ENCODE data around the gene DCC.
A peak's percentile ranks its signal among the peaks of the same experiment; 100 is the strongest.

The DCC gene

DNA sequence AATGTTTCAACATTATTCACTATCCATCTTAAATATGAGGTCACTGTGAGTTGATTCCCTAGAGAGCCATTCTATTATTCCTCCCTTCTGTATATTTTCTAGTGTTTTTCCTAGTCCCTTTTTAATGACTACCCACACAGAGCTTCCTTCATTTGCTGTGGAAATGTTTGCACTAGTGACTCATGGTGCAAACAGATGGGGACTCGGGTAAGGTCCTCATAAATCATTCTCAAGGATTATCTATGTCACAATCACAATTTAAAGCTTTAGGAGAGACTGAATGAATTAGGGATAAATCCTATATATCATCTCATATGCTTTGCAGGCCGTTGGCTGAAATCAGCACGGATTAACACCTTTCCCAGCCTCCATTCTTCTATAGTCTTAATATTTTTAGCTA lies 159.6 kb downstream of the DCC start:
- no peak for DNase-seq (ENCODE audit: low spot score)

DNA sequence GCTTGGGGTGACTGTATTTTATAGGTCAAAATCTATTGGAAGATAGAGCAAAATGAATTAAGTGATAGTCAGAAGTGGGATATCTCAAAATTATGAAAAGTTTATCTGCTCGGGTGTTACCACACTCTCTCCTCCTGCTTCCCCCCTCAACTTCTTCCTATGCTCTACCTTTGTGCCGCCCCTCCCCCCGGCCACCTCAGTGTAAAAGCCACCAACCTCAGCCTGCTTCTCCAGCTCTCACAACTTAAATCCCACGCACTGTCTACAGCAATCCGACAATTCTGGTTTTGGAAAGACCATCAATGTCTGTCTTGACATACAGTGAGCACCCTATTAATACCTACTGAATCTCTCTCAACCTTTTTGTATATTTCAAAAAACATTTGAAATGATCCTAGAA lies 164.6 kb downstream of the DCC start:
- no peak for DNase-seq (ENCODE audit: low spot score)

DNA sequence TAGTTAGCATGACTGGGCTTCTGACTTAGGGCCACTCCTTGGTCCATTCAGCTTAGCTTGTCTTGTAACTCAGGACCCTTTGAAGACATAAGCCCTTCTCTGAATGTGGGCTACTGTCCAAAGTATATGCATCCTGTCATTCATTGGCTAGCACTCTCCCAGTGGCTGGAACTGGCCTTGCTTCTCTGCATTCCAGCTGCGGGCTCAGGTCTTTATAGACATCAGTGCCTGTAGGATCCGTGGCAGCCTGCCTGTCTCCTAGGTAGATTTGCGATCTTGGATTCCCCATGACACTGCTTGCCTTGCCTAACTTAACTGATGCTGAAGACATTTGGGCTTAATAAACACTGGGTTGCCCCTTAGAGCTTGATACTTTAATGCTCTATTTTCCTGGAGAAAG lies 170.1 kb downstream of the DCC start:
- DNase-seq (ENCODE audit: low spot score), result no peak

DNA sequence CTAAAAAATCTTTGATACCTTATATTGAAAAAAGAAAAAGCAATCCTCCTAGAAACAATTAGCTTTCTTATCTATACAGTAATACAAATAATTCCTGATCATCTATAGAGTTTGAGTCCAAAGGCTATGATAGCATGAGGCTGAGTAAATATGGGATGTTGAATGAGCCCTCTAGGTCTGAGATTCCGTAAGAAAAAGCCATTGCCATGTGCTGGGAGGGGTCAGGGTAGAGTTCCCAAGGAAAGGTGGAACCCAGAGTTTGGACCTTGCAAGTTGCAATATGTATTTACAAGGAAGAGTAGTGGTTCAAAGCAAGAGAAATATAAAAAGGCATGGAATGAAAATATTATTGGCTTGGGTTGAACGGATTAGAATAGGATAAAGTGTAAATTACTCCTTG lies 178.1 kb downstream of the DCC start:
- no peak for DNase-seq (ENCODE audit: low spot score)

DNA sequence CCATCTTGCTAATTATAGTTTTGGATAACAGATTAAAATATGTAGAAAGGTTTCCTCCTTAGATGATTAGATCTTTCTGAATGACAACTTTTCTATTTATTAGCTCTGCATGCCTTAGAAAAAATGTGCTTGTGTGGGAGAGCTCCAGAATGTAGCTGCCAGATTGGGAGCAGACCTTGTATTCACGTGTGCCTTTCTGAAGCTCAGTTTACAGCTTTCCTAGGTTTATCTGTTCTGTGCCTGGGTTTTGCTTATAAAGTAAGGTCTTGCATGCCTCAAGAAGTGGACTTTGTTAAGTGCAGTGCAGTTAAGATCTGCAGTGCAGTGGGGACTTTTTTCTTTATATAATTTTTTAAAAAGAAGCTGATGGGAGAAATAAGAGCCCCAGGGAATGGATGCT lies 179.0 kb downstream of the DCC start:
- DNase-seq (ENCODE audit: low spot score), result no peak

DNA sequence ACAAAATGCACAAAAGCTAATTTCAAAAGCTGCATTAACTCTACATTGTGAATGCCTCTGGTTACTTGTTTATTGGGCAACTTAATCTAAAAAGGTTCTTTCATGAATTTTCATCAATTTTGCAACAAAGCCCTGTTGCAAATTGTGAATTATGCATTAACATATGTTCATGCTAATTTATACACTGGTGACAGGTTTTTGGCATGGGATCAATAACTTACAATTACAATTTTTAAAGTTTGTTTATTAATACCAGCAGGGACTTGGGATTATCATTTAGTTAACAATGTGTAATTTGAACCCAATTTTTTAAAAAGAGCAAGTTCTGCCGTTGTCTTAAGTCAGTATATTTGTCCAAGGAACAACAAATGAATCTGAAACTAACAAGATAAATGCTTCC lies 183.6 kb downstream of the DCC start:
- DNase-seq (ENCODE audit: low spot score), result no peak

DNA sequence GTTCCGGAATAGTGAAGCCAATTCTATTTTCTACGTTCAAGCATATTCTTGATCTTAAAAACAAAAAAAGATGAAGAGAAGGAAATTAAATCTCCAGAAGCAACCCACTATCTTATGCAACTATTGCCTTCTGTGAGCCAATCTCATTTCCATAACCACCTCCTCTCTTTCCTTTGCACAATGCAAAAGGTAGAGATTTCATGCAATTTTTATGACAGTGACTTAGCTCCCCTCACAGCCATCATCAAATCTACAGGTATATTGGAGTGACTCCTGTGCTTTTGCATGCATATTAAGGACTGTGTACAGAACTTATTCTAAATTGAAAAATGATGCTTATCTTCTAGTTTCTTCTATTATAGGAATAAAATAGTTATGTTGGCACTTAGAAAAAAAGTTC lies 191.8 kb downstream of the DCC start:
- no peak for DNase-seq (ENCODE audit: low spot score)

DNA sequence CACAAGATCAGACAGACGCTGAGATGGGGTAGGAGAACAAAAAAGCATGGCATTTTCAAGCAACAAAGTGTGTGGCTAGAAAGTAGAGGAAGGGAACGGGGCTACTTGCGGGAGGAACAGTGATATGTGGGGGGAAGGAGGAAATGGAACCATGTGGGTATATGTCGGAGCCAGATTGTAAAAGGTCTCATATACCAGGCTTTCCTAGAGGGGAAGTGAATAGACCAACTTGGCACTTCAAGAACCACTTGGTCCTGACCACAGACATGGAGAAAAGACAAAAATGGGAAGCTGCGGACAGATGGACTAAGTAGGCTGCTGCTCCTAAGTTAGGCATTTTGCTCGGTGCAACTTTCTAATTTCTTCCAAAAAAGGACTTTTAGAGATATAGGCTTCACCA lies 196.0 kb downstream of the DCC start:
- no peak for DNase-seq (ENCODE audit: low spot score)

DNA sequence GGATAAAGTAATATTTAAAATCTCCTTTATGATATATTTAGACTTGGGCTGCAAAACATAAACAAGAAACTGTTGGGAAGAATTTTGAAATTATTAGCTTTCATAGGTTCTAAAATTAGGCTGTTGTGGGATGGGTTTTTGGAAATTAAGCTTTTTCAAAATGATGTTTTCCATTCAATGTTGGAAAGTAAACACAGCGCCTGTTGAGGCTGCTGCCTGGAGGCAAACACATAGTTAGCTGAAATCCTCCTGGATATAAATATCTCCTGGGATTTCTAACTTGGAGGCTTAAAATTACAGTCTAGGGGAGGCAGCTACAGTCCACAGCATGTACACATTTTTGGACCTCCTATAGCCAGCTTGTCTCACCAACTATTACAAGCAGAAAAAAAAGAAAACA lies 197.3 kb downstream of the DCC start:
- no peak for DNase-seq (ENCODE audit: low spot score)

DNA sequence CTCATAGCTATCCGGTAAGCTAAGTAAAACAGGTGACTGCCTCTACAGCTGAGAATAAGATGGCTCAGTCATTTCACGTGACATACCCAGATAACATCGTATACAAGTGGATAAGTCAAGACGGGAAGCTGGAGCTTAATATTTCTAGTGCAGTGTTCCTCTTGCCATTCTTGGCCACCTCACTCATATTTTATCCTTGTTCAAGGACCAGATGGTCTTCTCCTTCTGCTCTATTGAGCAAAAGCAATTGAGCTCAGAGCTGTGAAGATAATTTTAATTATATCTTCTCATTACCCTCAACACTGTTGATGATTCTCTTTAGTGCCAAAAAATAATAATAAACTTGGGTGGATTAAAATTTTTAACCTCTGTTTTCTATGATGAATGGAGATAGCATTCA lies 201.1 kb downstream of the DCC start:
- no peak for DNase-seq (ENCODE audit: low spot score)

DNA sequence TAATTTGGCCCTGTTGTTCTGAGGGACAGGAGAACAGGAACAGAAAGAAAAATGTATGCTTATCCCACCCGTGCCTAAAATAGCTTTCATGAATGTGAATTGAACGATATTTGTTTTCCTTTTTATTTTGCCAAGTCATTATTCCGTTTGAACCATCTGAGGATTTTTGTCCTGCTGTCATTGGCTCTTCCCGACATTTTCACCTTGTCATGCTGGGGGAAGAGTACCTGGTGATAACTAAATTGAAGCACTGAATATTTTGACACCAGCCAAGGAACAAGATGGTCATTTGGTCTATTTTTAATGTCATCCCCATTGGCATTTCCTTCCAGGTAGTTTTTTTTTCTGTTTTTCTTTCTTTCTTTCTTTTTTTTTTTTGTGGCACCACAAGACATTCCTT lies 204.1 kb downstream of the DCC start:
- DNase-seq (ENCODE audit: low spot score), result no peak

DNA sequence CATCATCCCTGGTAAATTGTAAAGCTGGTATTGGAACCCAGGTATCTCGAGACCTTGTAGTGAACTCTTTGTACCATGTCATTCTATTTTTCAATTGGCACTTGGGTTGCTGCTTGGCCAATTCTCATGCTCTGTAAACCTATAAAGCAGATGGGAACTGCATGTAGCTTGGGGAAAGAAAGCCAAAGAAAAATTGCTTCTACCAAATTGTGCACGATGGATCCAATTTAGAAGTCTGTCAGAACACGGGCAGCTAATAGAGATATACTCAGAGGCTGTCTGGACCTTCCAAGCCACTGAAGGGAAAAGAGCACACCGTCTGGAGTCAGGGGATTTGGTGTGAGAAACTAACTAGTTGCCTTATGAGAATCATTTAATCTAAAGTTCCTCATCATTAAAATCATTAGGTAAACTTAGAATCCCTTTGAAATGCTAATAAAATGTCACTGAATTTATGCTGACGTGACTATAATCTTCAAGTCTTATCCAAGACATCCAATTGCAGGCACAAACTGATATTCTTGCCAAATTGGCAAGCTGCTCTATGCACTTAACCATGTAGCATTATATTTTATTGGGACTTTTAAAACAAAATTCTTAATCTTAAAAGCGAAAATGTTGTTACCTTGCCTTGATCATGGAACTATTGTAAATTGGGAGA lies 206.8 kb downstream of the DCC start:
- no peak for DNase-seq (ENCODE audit: low spot score)

DNA sequence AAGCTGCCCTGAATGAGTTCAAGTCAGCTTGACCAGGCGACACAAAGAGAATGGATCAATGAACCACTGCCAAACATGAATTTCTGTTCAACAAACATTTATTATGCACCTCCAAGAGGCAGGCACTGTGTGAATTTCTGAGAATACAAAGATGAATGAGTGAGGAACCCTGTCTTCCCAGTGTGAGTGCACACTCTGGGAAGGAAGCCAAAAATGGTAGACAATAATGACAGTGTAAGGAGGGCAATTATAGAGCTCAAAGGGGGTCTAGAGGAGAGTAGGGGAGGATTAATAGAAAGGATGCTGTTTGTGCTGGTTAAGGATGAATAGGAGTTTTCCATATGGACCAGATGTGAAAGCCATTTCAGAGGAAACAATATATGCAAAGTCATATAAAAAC lies 213.4 kb downstream of the DCC start:
- no peak for DNase-seq (ENCODE audit: low spot score)

DNA sequence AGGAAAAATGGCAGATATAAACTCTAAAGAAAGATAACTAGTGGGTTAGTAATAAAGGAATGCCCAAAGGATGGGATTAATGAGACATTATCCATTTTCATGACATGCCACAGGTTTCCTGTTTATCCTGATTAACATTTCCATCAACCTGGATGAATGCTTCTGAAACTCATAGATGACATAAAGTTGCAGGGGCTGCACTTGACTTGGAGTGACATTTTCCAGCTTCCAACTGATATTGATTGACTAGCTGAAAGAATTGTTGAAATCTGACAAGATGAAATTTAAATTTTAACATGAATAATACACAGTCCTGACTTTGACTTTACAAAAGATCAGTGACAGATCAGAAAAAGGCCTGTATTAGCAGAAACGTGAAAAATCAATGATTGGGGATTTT lies 214.2 kb downstream of the DCC start:
- DNase-seq (ENCODE audit: low spot score), result no peak

DNA sequence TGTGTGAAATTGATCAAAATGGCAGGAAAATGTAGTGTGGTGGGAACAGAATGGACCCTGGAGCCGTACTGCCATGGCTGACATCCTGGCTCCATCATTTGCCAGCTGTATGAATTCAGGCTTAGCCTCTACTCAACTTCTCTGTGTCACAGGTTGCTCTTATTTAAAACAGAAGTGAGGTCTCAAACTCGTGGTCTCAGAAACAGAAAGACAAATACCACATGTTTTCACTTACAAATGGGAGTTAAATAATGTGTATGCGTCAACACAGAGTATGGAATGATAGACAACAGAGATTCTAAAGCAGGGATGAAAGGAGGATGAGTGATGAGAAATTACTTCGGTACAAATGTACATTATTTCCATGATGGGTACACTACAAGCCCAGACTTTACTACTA lies 227.4 kb downstream of the DCC start:
- no peak for DNase-seq (ENCODE audit: low spot score)

DNA sequence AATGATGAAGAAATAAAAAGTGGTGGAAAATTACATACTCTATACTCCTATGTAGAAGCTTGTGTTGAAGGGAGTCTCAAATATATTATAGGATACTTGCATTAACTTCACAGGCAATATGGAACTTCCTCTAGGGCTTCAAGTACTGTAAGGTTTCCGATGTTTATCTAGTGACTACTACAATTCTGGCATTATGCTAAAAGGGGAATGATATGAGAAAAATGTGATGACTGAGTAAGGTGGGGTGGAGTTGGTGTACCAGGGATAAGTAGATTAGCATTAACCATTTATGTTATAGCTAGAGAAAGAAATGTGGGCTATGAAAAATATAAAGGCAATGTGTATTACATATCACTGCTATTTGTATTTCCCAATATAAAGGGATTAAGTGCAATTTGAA lies 229.5 kb downstream of the DCC start:
- no peak for DNase-seq (ENCODE audit: low spot score)

DNA sequence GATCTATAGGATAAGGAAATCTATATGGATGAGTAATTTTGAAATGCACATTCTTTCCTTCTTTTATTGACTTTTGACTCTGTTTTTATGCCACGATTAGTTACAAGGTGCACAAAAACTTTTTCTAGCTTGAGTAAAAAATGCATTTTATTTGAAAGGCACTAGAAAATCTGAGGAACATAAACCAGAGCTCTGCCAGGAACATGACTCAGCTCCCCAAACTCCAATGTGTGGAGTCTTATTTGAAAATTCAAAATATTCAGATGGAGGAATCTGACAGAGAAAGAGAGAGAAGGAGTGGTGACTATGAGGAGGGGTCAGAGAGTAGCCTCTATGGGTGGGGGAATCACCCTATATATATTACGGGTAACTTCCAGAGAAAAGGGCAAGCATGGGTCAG lies 231.0 kb downstream of the DCC start:
- DNase-seq (ENCODE audit: low spot score), result peak; percentile 10

DNA sequence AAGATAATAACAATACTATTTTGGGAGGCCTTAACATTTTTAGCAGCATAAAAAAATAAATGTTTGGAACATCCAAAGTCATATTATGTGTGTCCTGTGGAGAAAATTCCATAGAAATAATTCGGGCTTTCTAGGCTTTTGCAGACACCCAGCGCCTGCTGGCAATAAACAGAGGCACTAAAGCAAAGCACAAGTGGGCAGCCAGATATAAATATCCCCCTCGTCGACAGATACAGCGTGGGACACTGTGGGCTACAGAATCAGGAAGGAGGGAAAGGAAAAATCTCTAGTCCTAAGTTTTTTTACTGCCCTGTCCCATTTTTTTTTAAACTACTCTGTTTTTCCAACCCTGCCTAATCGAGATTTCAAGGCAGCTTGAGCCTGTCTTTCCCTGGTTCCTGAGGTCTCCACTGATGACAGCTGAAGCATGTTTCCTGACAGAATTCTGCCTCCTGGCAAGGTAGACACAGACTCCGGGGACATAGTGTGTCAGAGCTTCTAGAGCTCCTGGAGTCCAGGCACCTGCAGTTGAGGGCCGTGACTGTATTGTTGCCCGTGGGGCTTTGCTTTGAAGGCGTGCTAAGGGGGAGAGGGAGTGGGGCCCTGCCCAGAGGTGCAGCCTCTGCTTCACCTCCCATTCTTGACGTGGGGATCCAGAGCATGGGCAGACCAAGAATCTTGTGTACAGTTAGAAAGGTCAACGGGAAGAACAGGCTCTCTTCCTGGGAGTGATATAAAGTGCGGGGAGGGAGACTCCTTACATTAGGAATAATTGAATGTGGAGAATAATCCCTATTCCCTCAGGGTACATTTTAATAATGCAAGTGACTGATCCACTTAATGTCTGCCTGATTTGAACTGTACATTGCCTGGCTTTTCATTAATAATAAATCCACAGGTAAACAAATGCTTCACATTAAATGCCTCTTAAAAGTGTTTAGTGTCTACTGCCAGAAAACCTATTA lies 232.3 kb downstream of the DCC start:
- DNase-seq (ENCODE audit: low spot score), result no peak

DNA sequence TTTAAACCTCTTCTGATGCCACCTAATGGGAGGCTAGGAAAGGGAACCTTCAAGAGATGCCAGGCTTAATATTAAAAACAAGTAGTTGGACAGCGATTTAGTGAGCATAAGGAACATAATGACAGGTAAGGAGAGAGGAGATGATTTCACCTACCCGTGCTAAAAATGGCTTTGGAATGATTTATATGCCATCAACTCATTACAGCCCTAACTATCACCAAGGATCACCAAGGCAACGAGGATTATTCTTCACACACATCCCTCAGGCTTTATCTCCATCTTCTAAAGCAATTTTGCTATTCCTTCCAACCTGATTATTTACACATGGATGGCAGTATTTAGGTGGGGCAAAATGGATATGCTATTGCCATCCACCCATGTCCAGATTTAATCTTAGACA lies 237.8 kb downstream of the DCC start:
- no peak for DNase-seq (ENCODE audit: low spot score)

DNA sequence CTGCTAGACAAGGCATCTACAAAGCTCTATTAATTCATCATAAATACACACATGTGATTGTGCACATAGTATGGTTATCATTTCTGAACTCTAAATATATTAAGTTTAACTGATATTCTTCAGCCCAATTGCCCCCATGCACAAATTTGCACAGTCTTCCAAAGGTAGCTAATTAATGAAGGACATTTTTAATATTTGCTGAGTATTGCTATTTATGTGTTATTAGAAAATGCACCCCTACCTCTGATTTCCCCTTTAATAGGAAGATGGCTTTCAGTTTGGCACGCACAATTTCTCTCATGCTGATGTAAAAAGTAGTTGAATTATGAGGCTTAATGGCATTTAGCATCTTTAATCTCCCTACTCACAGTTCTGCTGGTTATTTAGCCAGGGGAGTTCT lies 242.1 kb downstream of the DCC start:
- DNase-seq (ENCODE audit: low spot score), result no peak

DNA sequence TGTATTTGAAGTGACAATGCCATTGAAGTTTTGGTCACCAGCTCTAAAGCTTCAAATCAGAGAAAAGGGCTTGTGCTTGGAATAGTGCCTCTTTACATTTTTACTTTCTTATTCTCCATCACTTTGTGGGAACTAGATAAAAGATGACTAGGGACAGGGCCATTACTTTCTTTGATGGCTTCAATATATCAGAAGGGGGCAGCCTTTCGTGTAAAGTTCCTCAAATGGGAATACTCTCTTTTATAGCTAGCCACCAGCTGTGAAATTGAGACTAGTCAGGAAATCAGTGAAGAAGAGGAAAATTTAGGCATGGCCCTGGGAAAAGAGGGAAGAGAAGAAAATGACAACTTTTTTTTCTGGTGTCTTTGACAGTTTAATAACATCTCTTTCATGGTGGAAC lies 242.5 kb downstream of the DCC start:
- DNase-seq (ENCODE audit: low spot score), result no peak

DNA sequence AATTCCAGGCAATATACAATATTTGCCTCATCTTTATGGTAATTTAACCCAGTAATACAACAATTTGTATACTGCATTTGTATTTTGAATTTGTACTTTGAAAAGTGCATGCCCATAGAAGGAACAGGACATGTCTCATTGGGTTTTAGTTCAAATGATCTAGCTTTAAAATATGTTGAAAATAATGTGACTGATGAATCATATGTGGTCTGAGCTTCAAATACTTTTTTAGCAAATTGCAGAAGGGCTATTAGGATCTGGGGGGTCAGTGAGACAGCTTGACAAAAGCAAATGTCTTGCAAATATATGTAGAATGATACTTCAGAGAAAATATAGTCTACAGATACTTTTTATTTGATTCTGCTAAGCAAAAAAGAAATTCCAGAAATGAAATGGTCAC lies 248.9 kb downstream of the DCC start:
- DNase-seq (ENCODE audit: low spot score), result peak; percentile 26

DNA sequence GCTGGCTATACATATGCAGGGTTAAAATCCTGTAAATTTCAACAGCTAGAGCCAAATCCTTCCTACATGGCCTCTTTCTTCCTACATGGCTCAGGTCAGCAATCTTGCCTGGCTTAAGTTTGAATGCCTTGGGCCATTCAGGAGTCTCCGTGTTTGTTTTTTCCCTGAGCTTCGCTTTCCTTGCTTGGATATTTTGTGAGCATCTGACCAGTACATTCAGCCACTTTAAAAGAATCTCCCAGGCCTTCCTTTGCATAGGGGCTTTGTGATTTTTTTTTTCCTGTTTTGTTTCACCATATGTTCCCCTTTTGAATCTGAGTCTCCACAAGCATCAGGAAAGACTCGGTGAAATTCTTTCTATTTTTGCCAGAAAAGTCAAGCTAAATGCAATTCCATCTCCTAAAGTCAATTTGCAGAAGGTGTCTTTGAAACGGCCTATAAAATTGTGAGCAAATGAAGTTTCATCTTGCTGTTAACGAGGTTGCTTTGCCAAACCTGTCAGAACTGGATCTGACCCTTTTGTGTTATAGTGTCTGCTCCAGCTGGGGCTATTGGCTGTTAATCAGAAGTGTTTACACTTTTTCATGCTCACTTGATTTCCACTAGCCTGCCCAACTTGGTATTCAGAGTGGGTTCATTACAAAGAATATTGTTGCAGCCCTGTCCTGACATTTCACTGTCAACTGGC lies 256.9 kb downstream of the DCC start:
- DNase-seq (ENCODE audit: low spot score), result no peak
